ENCODE measurements around the gene CYBA. TPM values are rescaled to one million over a fixed set of nuclear protein-coding genes. Genes with fewer than 3 reads are reported as not detected.
A peak's percentile ranks its signal among the peaks of the same experiment; 100 is the strongest.

CYBA gene
- total and polyA plus RNA-seq, 2 of the 13 experiments (the other 11 are each of a cell fraction or from before 2014, with no cell fraction given): 196 to 250 TPM

DNA sequence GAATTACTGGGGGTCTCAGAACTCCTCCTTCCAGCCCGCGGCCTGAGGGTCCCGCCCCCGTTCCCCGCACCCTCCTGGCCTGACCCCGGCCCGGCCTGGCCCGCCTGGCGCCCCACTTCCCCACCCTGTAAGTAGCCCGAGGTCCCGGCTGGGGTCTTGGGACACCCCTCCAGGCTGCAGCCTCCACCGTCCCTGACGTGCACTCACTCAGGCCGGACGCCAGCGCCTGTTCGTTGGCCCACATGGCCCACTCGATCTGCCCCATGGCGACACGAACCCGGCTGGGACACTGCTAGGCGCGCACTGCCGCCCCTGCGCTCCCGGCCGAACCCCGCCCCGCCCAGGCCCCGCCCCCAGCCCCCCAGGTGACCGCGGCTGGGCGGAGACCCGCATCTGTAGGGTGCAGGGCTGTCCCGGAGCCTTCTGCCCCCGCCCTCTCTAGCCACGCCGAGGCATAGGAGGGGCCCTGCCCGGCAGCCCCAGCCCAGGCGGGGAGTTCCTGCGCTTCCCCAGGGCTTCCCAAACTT is at the start of gene CYBA (continued):
- TF ChIP-seq ZBTB7A (CRISPR knock-in tag; IDR thresholded peaks at IDR 0.05): peak; percentile 17; the same call in 1 of the 2 replicates
- no peak for TF ChIP-seq ZNF850 (CRISPR knock-in tag; conservative IDR thresholded peaks at IDR 0.05)
- peak; percentile 83; the same call in 1 of the 2 replicates for TF ChIP-seq REL (CRISPR knock-in tag; conservative IDR thresholded peaks at IDR 0.05)
- TF ChIP-seq ZMYM2 (CRISPR knock-in tag; IDR thresholded peaks at IDR 0.05): no peak
- peak; percentile 70 for TF ChIP-seq NKX3-1 (CRISPR knock-in tag; IDR thresholded peaks at IDR 0.05)
- no peak for TF ChIP-seq FOXA1 (IDR thresholded peaks at IDR 0.05)
- TF ChIP-seq FOXA1 (CRISPR knock-in tag; IDR thresholded peaks at IDR 0.05): no peak
- TF ChIP-seq ZMAT5 (CRISPR knock-in tag; IDR thresholded peaks at IDR 0.05; ENCODE audit: borderline replicate concordance, low read depth): no peak
- TF ChIP-seq, protein P1, sequence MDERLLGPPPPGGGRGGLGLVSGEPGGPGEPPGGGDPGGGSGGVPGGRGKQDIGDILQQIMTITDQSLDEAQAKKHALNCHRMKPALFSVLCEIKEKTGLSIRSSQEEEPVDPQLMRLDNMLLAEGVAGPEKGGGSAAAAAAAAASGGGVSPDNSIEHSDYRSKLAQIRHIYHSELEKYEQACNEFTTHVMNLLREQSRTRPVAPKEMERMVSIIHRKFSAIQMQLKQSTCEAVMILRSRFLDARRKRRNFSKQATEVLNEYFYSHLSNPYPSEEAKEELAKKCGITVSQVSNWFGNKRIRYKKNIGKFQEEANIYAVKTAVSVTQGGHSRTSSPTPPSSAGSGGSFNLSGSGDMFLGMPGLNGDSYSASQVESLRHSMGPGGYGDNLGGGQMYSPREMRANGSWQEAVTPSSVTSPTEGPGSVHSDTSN (CRISPR knock-in tag; IDR thresholded peaks at IDR 0.05): no peak
- TF ChIP-seq NR2F1 (CRISPR knock-in tag; IDR thresholded peaks at IDR 0.05): no peak; a peak in 1 of 4 replicates
- TF ChIP-seq ZNF605 (CRISPR knock-in tag; IDR thresholded peaks at IDR 0.05): peak; percentile 75
- no peak for TF ChIP-seq DMAP1 (CRISPR knock-in tag; IDR thresholded peaks at IDR 0.05)
- peak; percentile 90 for TF ChIP-seq POLR2AphosphoS5 (IDR thresholded peaks at IDR 0.05; ENCODE audit: low read depth, low read length)
- TF ChIP-seq, protein P2, sequence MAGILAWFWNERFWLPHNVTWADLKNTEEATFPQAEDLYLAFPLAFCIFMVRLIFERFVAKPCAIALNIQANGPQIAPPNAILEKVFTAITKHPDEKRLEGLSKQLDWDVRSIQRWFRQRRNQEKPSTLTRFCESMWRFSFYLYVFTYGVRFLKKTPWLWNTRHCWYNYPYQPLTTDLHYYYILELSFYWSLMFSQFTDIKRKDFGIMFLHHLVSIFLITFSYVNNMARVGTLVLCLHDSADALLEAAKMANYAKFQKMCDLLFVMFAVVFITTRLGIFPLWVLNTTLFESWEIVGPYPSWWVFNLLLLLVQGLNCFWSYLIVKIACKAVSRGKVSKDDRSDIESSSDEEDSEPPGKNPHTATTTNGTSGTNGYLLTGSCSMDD (CRISPR knock-in tag; IDR thresholded peaks at IDR 0.05): no peak
- TF ChIP-seq E2F5 (CRISPR knock-in tag; conservative IDR thresholded peaks at IDR 0.05): no peak
- peak; percentile 52 for TF ChIP-seq MEIS2 (CRISPR knock-in tag; IDR thresholded peaks at IDR 0.05)
- TF ChIP-seq HNRNPL (IDR thresholded peaks at IDR 0.05; ENCODE audit: low read depth, low read length): no peak
- TF ChIP-seq, protein P3, sequence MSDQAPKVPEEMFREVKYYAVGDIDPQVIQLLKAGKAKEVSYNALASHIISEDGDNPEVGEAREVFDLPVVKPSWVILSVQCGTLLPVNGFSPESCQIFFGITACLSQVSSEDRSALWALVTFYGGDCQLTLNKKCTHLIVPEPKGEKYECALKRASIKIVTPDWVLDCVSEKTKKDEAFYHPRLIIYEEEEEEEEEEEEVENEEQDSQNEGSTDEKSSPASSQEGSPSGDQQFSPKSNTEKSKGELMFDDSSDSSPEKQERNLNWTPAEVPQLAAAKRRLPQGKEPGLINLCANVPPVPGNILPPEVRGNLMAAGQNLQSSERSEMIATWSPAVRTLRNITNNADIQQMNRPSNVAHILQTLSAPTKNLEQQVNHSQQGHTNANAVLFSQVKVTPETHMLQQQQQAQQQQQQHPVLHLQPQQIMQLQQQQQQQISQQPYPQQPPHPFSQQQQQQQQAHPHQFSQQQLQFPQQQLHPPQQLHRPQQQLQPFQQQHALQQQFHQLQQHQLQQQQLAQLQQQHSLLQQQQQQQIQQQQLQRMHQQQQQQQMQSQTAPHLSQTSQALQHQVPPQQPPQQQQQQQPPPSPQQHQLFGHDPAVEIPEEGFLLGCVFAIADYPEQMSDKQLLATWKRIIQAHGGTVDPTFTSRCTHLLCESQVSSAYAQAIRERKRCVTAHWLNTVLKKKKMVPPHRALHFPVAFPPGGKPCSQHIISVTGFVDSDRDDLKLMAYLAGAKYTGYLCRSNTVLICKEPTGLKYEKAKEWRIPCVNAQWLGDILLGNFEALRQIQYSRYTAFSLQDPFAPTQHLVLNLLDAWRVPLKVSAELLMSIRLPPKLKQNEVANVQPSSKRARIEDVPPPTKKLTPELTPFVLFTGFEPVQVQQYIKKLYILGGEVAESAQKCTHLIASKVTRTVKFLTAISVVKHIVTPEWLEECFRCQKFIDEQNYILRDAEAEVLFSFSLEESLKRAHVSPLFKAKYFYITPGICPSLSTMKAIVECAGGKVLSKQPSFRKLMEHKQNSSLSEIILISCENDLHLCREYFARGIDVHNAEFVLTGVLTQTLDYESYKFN (CRISPR knock-in tag; conservative IDR thresholded peaks at IDR 0.05): no peak
- peak; percentile 74 for TF ChIP-seq HOXD1 (CRISPR knock-in tag; IDR thresholded peaks at IDR 0.05)
- TF ChIP-seq U2AF2 (IDR thresholded peaks at IDR 0.05; ENCODE audit: low read depth, low read length): no peak
- TF ChIP-seq, protein P4, sequence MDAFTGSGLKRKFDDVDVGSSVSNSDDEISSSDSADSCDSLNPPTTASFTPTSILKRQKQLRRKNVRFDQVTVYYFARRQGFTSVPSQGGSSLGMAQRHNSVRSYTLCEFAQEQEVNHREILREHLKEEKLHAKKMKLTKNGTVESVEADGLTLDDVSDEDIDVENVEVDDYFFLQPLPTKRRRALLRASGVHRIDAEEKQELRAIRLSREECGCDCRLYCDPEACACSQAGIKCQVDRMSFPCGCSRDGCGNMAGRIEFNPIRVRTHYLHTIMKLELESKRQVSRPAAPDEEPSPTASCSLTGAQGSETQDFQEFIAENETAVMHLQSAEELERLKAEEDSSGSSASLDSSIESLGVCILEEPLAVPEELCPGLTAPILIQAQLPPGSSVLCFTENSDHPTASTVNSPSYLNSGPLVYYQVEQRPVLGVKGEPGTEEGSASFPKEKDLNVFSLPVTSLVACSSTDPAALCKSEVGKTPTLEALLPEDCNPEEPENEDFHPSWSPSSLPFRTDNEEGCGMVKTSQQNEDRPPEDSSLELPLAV (CRISPR knock-in tag; conservative IDR thresholded peaks at IDR 0.05; ENCODE audit: low read depth): 0 out of 2 replicates have a peak, but pooled peaks have one; percentile 84
- no peak for TF ChIP-seq CEBPB (IDR thresholded peaks at IDR 0.05; ENCODE audit: borderline replicate concordance, low read depth, low read length)
- no peak; the same call in 1 of the 2 replicates for TF ChIP-seq ZBTB7B (CRISPR knock-in tag; IDR thresholded peaks at IDR 0.05)
- TF ChIP-seq ARNTL (CRISPR knock-in tag; IDR thresholded peaks at IDR 0.05): no peak
